Liver (tissue), 3 donors: ENCODE measurements around the gene CHIC2.

ENCODE experiments used
- FOXA1 ChIP-seq: IDR thresholded peaks from 2 replicates; pipeline ENCODE4 v1.6.1; 2016; ENCODE audit warnings: antibody characterized with exemption
- HNF4A ChIP-seq, 2 donors: conservative IDR thresholded peaks; 2 replicates each; pipeline ENCODE4 v1.6.1; 2016; ENCODE audit warnings: antibody characterized with exemption in 2 of 2, mild to moderate bottlenecking in 2 of 2
- JUND ChIP-seq, 2 donors: IDR thresholded peaks; 2 replicates each; pipeline ENCODE4 v1.6.1; 2016; ENCODE audit warnings: antibody characterized with exemption in 2 of 2
- RAD21 ChIP-seq, 2 donors: IDR thresholded peaks; 2 replicates each; pipeline ENCODE4 v1.6.1; 2016; ENCODE audit warnings: antibody characterized with exemption in 2 of 2, mild to moderate bottlenecking in 2 of 2
- TAF1 ChIP-seq: conservative IDR thresholded peaks from 2 replicates; pipeline ENCODE4 v1.6.1; 2016; ENCODE audit warnings: antibody characterized with exemption, mild to moderate bottlenecking
- YY1 ChIP-seq: IDR thresholded peaks from 2 replicates; pipeline ENCODE4 v1.6.1; 2016; ENCODE audit warnings: antibody characterized with exemption, mild to moderate bottlenecking
- TF ChIP-seq, protein P1 (sequence below): fragments of 150-350 bp; IDR thresholded peaks from 2 replicates; pipeline ENCODE4 v1.5.1; 2017; ENCODE audit warnings: improper control_type of control experiment, low read depth, low read length; ENCODE audit not compliant: missing input control
- TF ChIP-seq, protein P2 (sequence below): IDR thresholded peaks from 2 replicates; pipeline ENCODE4 v1.6.1; 2016; ENCODE audit warnings: antibody characterized with exemption
- TF ChIP-seq, protein P3 (sequence below): IDR thresholded peaks from 2 replicates; pipeline ENCODE4 v1.6.1; 2016; ENCODE audit warnings: antibody characterized with exemption, mild to moderate bottlenecking
- TF ChIP-seq, protein P4 (sequence below): IDR thresholded peaks from 2 replicates; pipeline ENCODE4 v1.6.1; 2016; ENCODE audit warnings: antibody characterized with exemption
- donor health status: healthy.
- donor health status: healthy.

DNA sequence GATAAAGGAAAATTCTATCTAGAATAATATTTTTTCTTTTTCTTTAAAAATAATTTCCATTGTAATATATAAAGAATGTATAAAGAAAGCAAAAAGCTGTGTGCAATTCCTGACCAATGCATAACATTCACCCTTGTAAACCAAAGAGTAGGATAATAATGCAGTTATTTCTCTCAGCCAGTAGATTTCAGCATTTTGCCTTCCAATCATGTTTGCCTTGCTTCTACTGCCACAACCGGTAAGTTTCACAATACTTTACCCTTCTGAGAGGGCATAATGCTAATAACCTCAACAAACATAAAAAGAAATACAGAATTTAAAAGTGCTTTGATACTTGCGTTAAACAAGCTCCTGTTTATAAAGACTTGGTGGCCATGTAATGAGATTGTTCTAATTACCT is 59.9 kb downstream of the CHIC2 start:
- TF ChIP-seq, protein P1, sequence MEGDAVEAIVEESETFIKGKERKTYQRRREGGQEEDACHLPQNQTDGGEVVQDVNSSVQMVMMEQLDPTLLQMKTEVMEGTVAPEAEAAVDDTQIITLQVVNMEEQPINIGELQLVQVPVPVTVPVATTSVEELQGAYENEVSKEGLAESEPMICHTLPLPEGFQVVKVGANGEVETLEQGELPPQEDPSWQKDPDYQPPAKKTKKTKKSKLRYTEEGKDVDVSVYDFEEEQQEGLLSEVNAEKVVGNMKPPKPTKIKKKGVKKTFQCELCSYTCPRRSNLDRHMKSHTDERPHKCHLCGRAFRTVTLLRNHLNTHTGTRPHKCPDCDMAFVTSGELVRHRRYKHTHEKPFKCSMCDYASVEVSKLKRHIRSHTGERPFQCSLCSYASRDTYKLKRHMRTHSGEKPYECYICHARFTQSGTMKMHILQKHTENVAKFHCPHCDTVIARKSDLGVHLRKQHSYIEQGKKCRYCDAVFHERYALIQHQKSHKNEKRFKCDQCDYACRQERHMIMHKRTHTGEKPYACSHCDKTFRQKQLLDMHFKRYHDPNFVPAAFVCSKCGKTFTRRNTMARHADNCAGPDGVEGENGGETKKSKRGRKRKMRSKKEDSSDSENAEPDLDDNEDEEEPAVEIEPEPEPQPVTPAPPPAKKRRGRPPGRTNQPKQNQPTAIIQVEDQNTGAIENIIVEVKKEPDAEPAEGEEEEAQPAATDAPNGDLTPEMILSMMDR = no peak
- TF ChIP-seq, protein P2, sequence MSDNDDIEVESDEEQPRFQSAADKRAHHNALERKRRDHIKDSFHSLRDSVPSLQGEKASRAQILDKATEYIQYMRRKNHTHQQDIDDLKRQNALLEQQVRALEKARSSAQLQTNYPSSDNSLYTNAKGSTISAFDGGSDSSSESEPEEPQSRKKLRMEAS = no peak
- TF ChIP-seq YY1 = peak; percentile 28
- TF ChIP-seq HNF4A (conservative IDR thresholded peaks at IDR 0.05) = peak; percentile 17 to 23
- TF ChIP-seq, protein P3, sequence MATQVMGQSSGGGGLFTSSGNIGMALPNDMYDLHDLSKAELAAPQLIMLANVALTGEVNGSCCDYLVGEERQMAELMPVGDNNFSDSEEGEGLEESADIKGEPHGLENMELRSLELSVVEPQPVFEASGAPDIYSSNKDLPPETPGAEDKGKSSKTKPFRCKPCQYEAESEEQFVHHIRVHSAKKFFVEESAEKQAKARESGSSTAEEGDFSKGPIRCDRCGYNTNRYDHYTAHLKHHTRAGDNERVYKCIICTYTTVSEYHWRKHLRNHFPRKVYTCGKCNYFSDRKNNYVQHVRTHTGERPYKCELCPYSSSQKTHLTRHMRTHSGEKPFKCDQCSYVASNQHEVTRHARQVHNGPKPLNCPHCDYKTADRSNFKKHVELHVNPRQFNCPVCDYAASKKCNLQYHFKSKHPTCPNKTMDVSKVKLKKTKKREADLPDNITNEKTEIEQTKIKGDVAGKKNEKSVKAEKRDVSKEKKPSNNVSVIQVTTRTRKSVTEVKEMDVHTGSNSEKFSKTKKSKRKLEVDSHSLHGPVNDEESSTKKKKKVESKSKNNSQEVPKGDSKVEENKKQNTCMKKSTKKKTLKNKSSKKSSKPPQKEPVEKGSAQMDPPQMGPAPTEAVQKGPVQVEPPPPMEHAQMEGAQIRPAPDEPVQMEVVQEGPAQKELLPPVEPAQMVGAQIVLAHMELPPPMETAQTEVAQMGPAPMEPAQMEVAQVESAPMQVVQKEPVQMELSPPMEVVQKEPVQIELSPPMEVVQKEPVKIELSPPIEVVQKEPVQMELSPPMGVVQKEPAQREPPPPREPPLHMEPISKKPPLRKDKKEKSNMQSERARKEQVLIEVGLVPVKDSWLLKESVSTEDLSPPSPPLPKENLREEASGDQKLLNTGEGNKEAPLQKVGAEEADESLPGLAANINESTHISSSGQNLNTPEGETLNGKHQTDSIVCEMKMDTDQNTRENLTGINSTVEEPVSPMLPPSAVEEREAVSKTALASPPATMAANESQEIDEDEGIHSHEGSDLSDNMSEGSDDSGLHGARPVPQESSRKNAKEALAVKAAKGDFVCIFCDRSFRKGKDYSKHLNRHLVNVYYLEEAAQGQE = no peak
- no peak for TF ChIP-seq FOXA1
- TF ChIP-seq JUND (IDR thresholded peaks at IDR 0.05) = no peak
- TF ChIP-seq, protein P4, sequence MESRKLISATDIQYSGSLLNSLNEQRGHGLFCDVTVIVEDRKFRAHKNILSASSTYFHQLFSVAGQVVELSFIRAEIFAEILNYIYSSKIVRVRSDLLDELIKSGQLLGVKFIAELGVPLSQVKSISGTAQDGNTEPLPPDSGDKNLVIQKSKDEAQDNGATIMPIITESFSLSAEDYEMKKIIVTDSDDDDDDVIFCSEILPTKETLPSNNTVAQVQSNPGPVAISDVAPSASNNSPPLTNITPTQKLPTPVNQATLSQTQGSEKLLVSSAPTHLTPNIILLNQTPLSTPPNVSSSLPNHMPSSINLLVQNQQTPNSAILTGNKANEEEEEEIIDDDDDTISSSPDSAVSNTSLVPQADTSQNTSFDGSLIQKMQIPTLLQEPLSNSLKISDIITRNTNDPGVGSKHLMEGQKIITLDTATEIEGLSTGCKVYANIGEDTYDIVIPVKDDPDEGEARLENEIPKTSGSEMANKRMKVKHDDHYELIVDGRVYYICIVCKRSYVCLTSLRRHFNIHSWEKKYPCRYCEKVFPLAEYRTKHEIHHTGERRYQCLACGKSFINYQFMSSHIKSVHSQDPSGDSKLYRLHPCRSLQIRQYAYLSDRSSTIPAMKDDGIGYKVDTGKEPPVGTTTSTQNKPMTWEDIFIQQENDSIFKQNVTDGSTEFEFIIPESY = no peak
- TF ChIP-seq TAF1 = no peak
- TF ChIP-seq RAD21 (IDR thresholded peaks at IDR 0.05) = peak; percentile 38 to 40
